Activated B cell treated with CpG ODN at 0.5 μM for 24 hours (primary cell): Measurements from ENCODE around the gene POLL. TPM values are rescaled to one million over a fixed set of nuclear protein-coding genes. Genes with fewer than 3 reads are reported as not detected.

Experiments
- ATAC-seq: fragments of 200-7000 bp; cut with Tn5 transposase; one replicate; pipeline ENCODE4 v1.10.0; 2021; ENCODE audit warnings: low read depth, mild to moderate bottlenecking, moderate library complexity
- CTCF ChIA-PET: fragments of 350-600 bp; sonication (Branson Sonifier 250); formaldehyde crosslinking; loops from one replicate; lab custom pipeline; 2021; ENCODE audit warnings: antibody characterized with exemption; lab: Charles Lee
- POLR2A ChIA-PET: fragments of 350-600 bp; sonication (Branson Sonifier 250); formaldehyde crosslinking; loops from one replicate; lab custom pipeline; 2021; ENCODE audit warnings: antibody characterized with exemption; lab: Charles Lee
- DNase-seq: peaks from one replicate; pipeline ENCODE4 v3.0.0; 2022
- H3K27ac Mint-ChIP-seq: one replicate; pipeline ENCODE4 v1.8.0; 2020; ENCODE audit warnings: mixed read lengths
- H3K27me3 Mint-ChIP-seq: one replicate; pipeline ENCODE4 v1.8.0; 2021; ENCODE audit warnings: mixed read lengths
- H3K36me3 Mint-ChIP-seq: one replicate; pipeline ENCODE4 v1.8.0; 2021; ENCODE audit warnings: low read depth, mixed read lengths
- H3K4me1 Mint-ChIP-seq: one replicate; pipeline ENCODE4 v1.8.0; 2021; ENCODE audit warnings: mixed read lengths
- H3K4me3 Mint-ChIP-seq: one replicate; pipeline ENCODE4 v1.8.0; 2020; ENCODE audit warnings: mild to moderate bottlenecking, mixed read lengths
- H3K9me3 Mint-ChIP-seq: one replicate; pipeline ENCODE4 v1.8.0; 2020; ENCODE audit warnings: mixed read lengths
- CTCF ChIP-seq: fragments of 200-600 bp; IDR thresholded peaks from one replicate; pipeline ENCODE4 v1.8.0; 2022; ENCODE audit warnings: antibody characterized with exemption, mild to moderate bottlenecking
- intact Hi-C: fragments of 100-400 bp; cut with micrococcal nuclease; formaldehyde crosslinking; loops from one replicate; pipeline ENCODE4 v1.15.1; 2024
- total RNA-seq: library from RNA; stranded (reverse); gene quantifications from 2 replicates; pipeline ENCODE4 v1.2.3, GENCODE V29; 2022

Gene POLL
- total RNA-seq, 1 donor from 2014 or later, result 39.5 TPM

GRCh38 chr10:101617824-101618568 lies 29.9 kb upstream of the POLL start:
- peak overlapping the region; percentile 16 for H3K27ac Mint-ChIP-seq
- peaks cover 24% of the 10 kb centered on the region for H3K4me1 Mint-ChIP-seq
- intact Hi-C loops, result no loop called here
- no peak for TF ChIP-seq CTCF
- H3K4me3 Mint-ChIP-seq, result no peak overlapping the region
- ATAC-seq (no peak), DNase-seq (no peak)
- POLR2A ChIA-PET, result no interaction called here
- CTCF ChIA-PET, result interaction anchor here (1.4 kb wide), 1 partner anchor 15 kb away, joined by 3 read pairs; no protein-coding TSS in a partner anchor
- H3K27me3 Mint-ChIP-seq, result no peaks in the 10 kb centered on the region
- H3K9me3 Mint-ChIP-seq, result no peaks in the 10 kb centered on the region
- peaks cover 60% of the 10 kb centered on the region for H3K36me3 Mint-ChIP-seq

GRCh38 chr10:101617102-101617823 lies 29.2 kb upstream of the POLL start:
- CTCF ChIA-PET, result interaction anchor here (1.4 kb wide), 1 partner anchor 15 kb away, joined by 3 read pairs; no protein-coding TSS in a partner anchor
- Mint-ChIP-seq H3K4me1 (peaks cover 24% of the 10 kb centered on the region), H3K4me3 (no peak overlapping the region), H3K9me3 (no peaks in the 10 kb centered on the region), H3K27me3 (no peaks in the 10 kb centered on the region), H3K36me3 (peaks cover 60% of the 10 kb centered on the region), H3K27ac (peak overlapping the region; percentile 14)
- intact Hi-C loops, result no loop called here
- POLR2A ChIA-PET, result interaction anchor here (0.5 to 0.7 kb wide), 2 partner anchors 162 to 226 kb away, joined by 3 read pairs; partner anchors contain the start of gene KCNIP2
- ATAC-seq, result peak; percentile 14
- TF ChIP-seq CTCF, result no peak
- DNase-seq, result no peak

GRCh38 chr10:101616415-101617101 lies 28.5 kb upstream of the POLL start:
- ChIA-PET POLR2A (interaction anchor here (0.5 to 0.7 kb wide), 2 partner anchors 161 to 227 kb away, joined by 3 read pairs; partner anchors contain the start of gene KCNIP2), CTCF (interaction anchor here (1.4 kb wide), 1 partner anchor 14 kb away, joined by 3 read pairs; no protein-coding TSS in a partner anchor)
- H3K9me3 Mint-ChIP-seq, result no peaks in the 10 kb centered on the region
- H3K4me1 Mint-ChIP-seq, result peaks cover 24% of the 10 kb centered on the region
- no peaks in the 10 kb centered on the region for H3K27me3 Mint-ChIP-seq
- intact Hi-C loops, result no loop called here
- no peak for TF ChIP-seq CTCF
- H3K36me3 Mint-ChIP-seq, result peaks cover 60% of the 10 kb centered on the region
- H3K27ac Mint-ChIP-seq, result no peak overlapping the region
- ATAC-seq (no peak), DNase-seq (no peak)
- no peak overlapping the region for H3K4me3 Mint-ChIP-seq

GRCh38 chr10:101615525-101616116 lies 27.6 kb upstream of the POLL start:
- H3K36me3 Mint-ChIP-seq, result peaks cover 58% of the 10 kb centered on the region

More at GRCh38 chr10:101615525-101616116, 27.6 kb upstream of the POLL start:
- H3K27me3 Mint-ChIP-seq, result no peaks in the 10 kb centered on the region
- ATAC-seq, result no peak
- H3K9me3 Mint-ChIP-seq, result no peaks in the 10 kb centered on the region
- ChIA-PET POLR2A (no interaction called here), CTCF (no interaction called here)
- DNase-seq, result no peak
- no peak overlapping the region for H3K27ac Mint-ChIP-seq
- intact Hi-C loops, result no loop called here
- H3K4me3 Mint-ChIP-seq, result no peak overlapping the region
- no peak for TF ChIP-seq CTCF
- H3K4me1 Mint-ChIP-seq, result peaks cover 24% of the 10 kb centered on the region
